ENCODE results near the gene XRCC4.

The XRCC4 gene

GRCh38 chr5:83363886-83364275, 286.5 kb downstream of the XRCC4 start:
- Histone ChIP-seq H3K27me3 (ENCODE audit: insufficient read depth, low read length) (no peaks in the 10 kb centered on the region), H3K4me3 (ENCODE audit: low read length) (no peak overlapping the region), H3K36me3 (ENCODE audit: insufficient read depth, low read length) (no peaks in the 10 kb centered on the region), H3K4me1 (ENCODE audit: insufficient read depth, low read length) (no peaks in the 10 kb centered on the region), H2AFZ (ENCODE audit: low read depth, low read length) (no peak overlapping the region), H3K9me3 (ENCODE audit: low read length) (no peaks in the 10 kb centered on the region)

- Histone ChIP-seq H3K36me3 (ENCODE audit: insufficient read depth, low read length) (no peaks in the 10 kb centered on the region), H2AFZ (ENCODE audit: low read depth, low read length) (no peak overlapping the region), H3K27me3 (ENCODE audit: insufficient read depth, low read length) (no peaks in the 10 kb centered on the region), H3K9me3 (ENCODE audit: low read length) (no peaks in the 10 kb centered on the region), H3K4me1 (ENCODE audit: insufficient read depth, low read length) (no peaks in the 10 kb centered on the region), H3K4me3 (ENCODE audit: low read length) (no peak overlapping the region)
Observed at GRCh38 chr5:83364312-83365299, 287.3 kb downstream of the XRCC4 start.

- peaks cover 5% of the 10 kb centered on the region for H3K4me1 ChIP-seq (ENCODE audit: insufficient read depth, low read length)
- H2AFZ ChIP-seq (ENCODE audit: low read depth, low read length): no peak overlapping the region
- no peaks in the 10 kb centered on the region for H3K27me3 ChIP-seq (ENCODE audit: insufficient read depth, low read length)
- no peaks in the 10 kb centered on the region for H3K9me3 ChIP-seq (ENCODE audit: low read length)
- no peak overlapping the region for H3K4me3 ChIP-seq (ENCODE audit: low read length)
- H3K36me3 ChIP-seq (ENCODE audit: insufficient read depth, low read length): no peaks in the 10 kb centered on the region
Observed at GRCh38 chr5:83368319-83368718, 291.0 kb downstream of the XRCC4 start.

GRCh38 chr5:83368835-83369234, 291.5 kb downstream of the XRCC4 start:
- Histone ChIP-seq H3K4me3 (ENCODE audit: low read length) (no peak overlapping the region), H2AFZ (ENCODE audit: low read depth, low read length) (no peak overlapping the region), H3K4me1 (ENCODE audit: insufficient read depth, low read length) (peaks cover 5% of the 10 kb centered on the region), H3K36me3 (ENCODE audit: insufficient read depth, low read length) (no peaks in the 10 kb centered on the region), H3K9me3 (ENCODE audit: low read length) (no peaks in the 10 kb centered on the region), H3K27me3 (ENCODE audit: insufficient read depth, low read length) (no peaks in the 10 kb centered on the region)

GRCh38 chr5:83370957-83371356, 293.6 kb downstream of the XRCC4 start:
- Histone ChIP-seq H3K4me3 (ENCODE audit: low read length) (no peak overlapping the region), H3K9me3 (ENCODE audit: low read length) (no peaks in the 10 kb centered on the region), H3K27me3 (ENCODE audit: insufficient read depth, low read length) (no peaks in the 10 kb centered on the region), H3K4me1 (ENCODE audit: insufficient read depth, low read length) (peaks cover 5% of the 10 kb centered on the region), H2AFZ (ENCODE audit: low read depth, low read length) (no peak overlapping the region), H3K36me3 (ENCODE audit: insufficient read depth, low read length) (no peaks in the 10 kb centered on the region)

GRCh38 chr5:83371726-83372125, 294.4 kb downstream of the XRCC4 start:
- Histone ChIP-seq H3K4me1 (ENCODE audit: insufficient read depth, low read length) (peaks cover 5% of the 10 kb centered on the region), H3K4me3 (ENCODE audit: low read length) (no peak overlapping the region), H3K27me3 (ENCODE audit: insufficient read depth, low read length) (no peaks in the 10 kb centered on the region), H3K9me3 (ENCODE audit: low read length) (no peaks in the 10 kb centered on the region), H3K36me3 (ENCODE audit: insufficient read depth, low read length) (no peaks in the 10 kb centered on the region), H2AFZ (ENCODE audit: low read depth, low read length) (no peak overlapping the region)

- Histone ChIP-seq H3K4me1 (ENCODE audit: insufficient read depth, low read length) (peaks cover 5% of the 10 kb centered on the region), H3K36me3 (ENCODE audit: insufficient read depth, low read length) (no peaks in the 10 kb centered on the region), H3K9me3 (ENCODE audit: low read length) (no peaks in the 10 kb centered on the region), H2AFZ (ENCODE audit: low read depth, low read length) (no peak overlapping the region), H3K4me3 (ENCODE audit: low read length) (no peak overlapping the region), H3K27me3 (ENCODE audit: insufficient read depth, low read length) (no peaks in the 10 kb centered on the region)
Observed at GRCh38 chr5:83374547-83374946, 297.2 kb downstream of the XRCC4 start.

- Histone ChIP-seq H3K4me3 (ENCODE audit: low read length) (no peak overlapping the region), H3K36me3 (ENCODE audit: insufficient read depth, low read length) (no peaks in the 10 kb centered on the region), H3K4me1 (ENCODE audit: insufficient read depth, low read length) (peaks cover 5% of the 10 kb centered on the region), H3K27me3 (ENCODE audit: insufficient read depth, low read length) (no peaks in the 10 kb centered on the region), H2AFZ (ENCODE audit: low read depth, low read length) (no peak overlapping the region), H3K9me3 (ENCODE audit: low read length) (no peaks in the 10 kb centered on the region)
Observed at GRCh38 chr5:83375049-83375745, 297.9 kb downstream of the XRCC4 start.

GRCh38 chr5:83376461-83376860, 299.1 kb downstream of the XRCC4 start:
- Histone ChIP-seq H3K4me3 (ENCODE audit: low read length) (no peak overlapping the region), H3K4me1 (ENCODE audit: insufficient read depth, low read length) (no peaks in the 10 kb centered on the region), H3K9me3 (ENCODE audit: low read length) (no peaks in the 10 kb centered on the region), H3K36me3 (ENCODE audit: insufficient read depth, low read length) (no peaks in the 10 kb centered on the region), H3K27me3 (ENCODE audit: insufficient read depth, low read length) (no peaks in the 10 kb centered on the region), H2AFZ (ENCODE audit: low read depth, low read length) (no peak overlapping the region)

- no peak overlapping the region for H2AFZ ChIP-seq (ENCODE audit: low read depth, low read length)
- H3K4me1 ChIP-seq (ENCODE audit: insufficient read depth, low read length): no peaks in the 10 kb centered on the region
- no peaks in the 10 kb centered on the region for H3K27me3 ChIP-seq (ENCODE audit: insufficient read depth, low read length)
- H3K4me3 ChIP-seq (ENCODE audit: low read length): no peak overlapping the region
- H3K9me3 ChIP-seq (ENCODE audit: low read length): no peaks in the 10 kb centered on the region
- no peaks in the 10 kb centered on the region for H3K36me3 ChIP-seq (ENCODE audit: insufficient read depth, low read length)
Observed at GRCh38 chr5:83377131-83377865, 300.0 kb downstream of the XRCC4 start.

- Histone ChIP-seq H3K27me3 (ENCODE audit: insufficient read depth, low read length) (no peaks in the 10 kb centered on the region), H2AFZ (ENCODE audit: low read depth, low read length) (no peak overlapping the region), H3K4me1 (ENCODE audit: insufficient read depth, low read length) (no peaks in the 10 kb centered on the region), H3K9me3 (ENCODE audit: low read length) (no peaks in the 10 kb centered on the region), H3K36me3 (ENCODE audit: insufficient read depth, low read length) (no peaks in the 10 kb centered on the region), H3K4me3 (ENCODE audit: low read length) (no peak overlapping the region)
Observed at GRCh38 chr5:83378624-83379289, 301.4 kb downstream of the XRCC4 start.

GRCh38 chr5:83385812-83386211, 308.5 kb downstream of the XRCC4 start:
- H3K4me3 ChIP-seq (ENCODE audit: low read length): no peak overlapping the region
- H3K36me3 ChIP-seq (ENCODE audit: insufficient read depth, low read length): no peaks in the 10 kb centered on the region
- no peaks in the 10 kb centered on the region for H3K4me1 ChIP-seq (ENCODE audit: insufficient read depth, low read length)
- no peak overlapping the region for H2AFZ ChIP-seq (ENCODE audit: low read depth, low read length)
- no peaks in the 10 kb centered on the region for H3K27me3 ChIP-seq (ENCODE audit: insufficient read depth, low read length)
- no peaks in the 10 kb centered on the region for H3K9me3 ChIP-seq (ENCODE audit: low read length)

Data from neuron (in vitro differentiated cells).